H1 (cell line): ENCODE data around the gene CD300A. TPM values are rescaled to one million over a fixed set of nuclear protein-coding genes. Genes with fewer than 3 reads are reported as not detected.

ENCODE experiments used
- CTCF ChIA-PET: fragments of 300-600 bp; sonication (Branson Sonifier 250); formaldehyde crosslinking; loops from one replicate; lab custom pipeline; 2021; ENCODE audit not compliant: partially characterized antibody; lab: Charles Lee
- POLR2A ChIA-PET: fragments of 300-600 bp; sonication (Branson Sonifier 250); formaldehyde crosslinking; loops from one replicate; lab custom pipeline; 2021; ENCODE audit warnings: inconsistent platforms; ENCODE audit not compliant: partially characterized antibody; lab: Charles Lee
- DNase-seq, 2 experiments: peaks; one replicate each; pipeline versions ENCODE4 v3.0.0 to v3.0.0-alpha.2; 2010 to 2022; ENCODE audit warnings: low spot score in 2 of 2, low read depth in 1 of 2, mixed read lengths in 1 of 2
- FAIRE-seq: peaks from 2 replicates; lab custom pipeline; 2011; peaks lifted over from hg19 to GRCh38; lab: Jason Lieb, UNC
- H2AFZ ChIP-seq: 2 replicates; pipeline ENCODE4 v1.8.1; 2012; ENCODE audit warnings: low read length, inconsistent platforms
- H2AK5ac ChIP-seq: 2 replicates; pipeline ENCODE4 v1.6.1; 2013; ENCODE audit warnings: low read depth, low read length
- H2BK120ac ChIP-seq: replicated peaks from 2 replicates; pipeline ENCODE3; 2013; ENCODE audit warnings: low read depth, low read length, inconsistent platforms
- H2BK12ac ChIP-seq: 2 replicates; pipeline ENCODE4 v1.6.1; 2013; ENCODE audit warnings: low read depth, low read length
- H2BK15ac ChIP-seq: 2 replicates; pipeline ENCODE4 v1.6.1; 2013; ENCODE audit warnings: low read length
- H2BK20ac ChIP-seq: 2 replicates; pipeline ENCODE4 v1.6.1; 2013; ENCODE audit warnings: low read length
- H2BK5ac ChIP-seq: 2 replicates; pipeline ENCODE4 v1.6.1; 2013; ENCODE audit warnings: low read depth, low read length
- H3K14ac ChIP-seq: 2 replicates; pipeline ENCODE4 v1.6.1; 2013; ENCODE audit warnings: inconsistent platforms; ENCODE audit not compliant: insufficient read length
- H3K18ac ChIP-seq: 2 replicates; pipeline ENCODE4 v1.6.1; 2013; ENCODE audit warnings: low read length; ENCODE audit errors: extremely low read depth
- H3K23ac ChIP-seq: 2 replicates; pipeline ENCODE4 v1.6.1; 2013; ENCODE audit warnings: inconsistent platforms; ENCODE audit not compliant: insufficient read length
- H3K23me2 ChIP-seq: 2 replicates; pipeline ENCODE4 v1.6.1; 2013; ENCODE audit warnings: low read depth, low read length
- H3K27ac ChIP-seq: 2 replicates; pipeline ENCODE4 v1.6.1; 2011; ENCODE audit warnings: low read depth, low read length, inconsistent platforms
- H3K27me3 ChIP-seq, 4 experiments: replicated peaks in 1 of 4; 1 replicate in 1 of 4; 2 replicates in 3 of 4; pipeline versions ENCODE4 v1.6.1 to v1.8.1; 2011 to 2013; ENCODE audit warnings: low read length in 3 of 4, mild to moderate bottlenecking in 3 of 4, inconsistent platforms in 2 of 4, mixed read lengths in 2 of 4, moderate library complexity in 1 of 4; ENCODE audit not compliant: control insufficient read depth in 3 of 4, insufficient read depth in 3 of 4; ENCODE audit errors: extremely low read depth in 1 of 4
- H3K36me3 ChIP-seq, 4 experiments: 2 replicates each; pipeline versions ENCODE4 v1.6.1 to v1.8.1; 2011 to 2013; ENCODE audit warnings: mild to moderate bottlenecking in 4 of 4, low read length in 3 of 4, moderate library complexity in 2 of 4, control low read depth in 1 of 4, inconsistent platforms in 1 of 4; ENCODE audit not compliant: insufficient read depth in 4 of 4, control insufficient read depth in 2 of 4
- H3K4ac ChIP-seq: replicated peaks from 2 replicates; pipeline ENCODE3; 2013; ENCODE audit warnings: low read length, low read depth, mixed read lengths, inconsistent platforms; ENCODE audit not compliant: insufficient read length
- H3K4me1 ChIP-seq, 4 experiments: replicated peaks in 1 of 4; 1 replicate in 1 of 4; 2 replicates in 3 of 4; pipeline versions ENCODE4 v1.6.1 to v1.8.1; 2011 to 2013; ENCODE audit warnings: low read length in 3 of 4, inconsistent platforms in 2 of 4, mixed read lengths in 1 of 4; ENCODE audit not compliant: insufficient read depth in 4 of 4, control insufficient read depth in 3 of 4
- H3K4me2 ChIP-seq, 2 experiments: 2 replicates each; pipeline versions ENCODE4 v1.6.1 to v1.8.1; 2011 to 2013; ENCODE audit warnings: low read depth in 2 of 2, low read length in 2 of 2, control low read depth in 1 of 2, inconsistent platforms in 1 of 2, mild to moderate bottlenecking in 1 of 2; ENCODE audit not compliant: insufficient read depth in 1 of 2
- H3K4me3 ChIP-seq, 4 experiments: fragments of 200-600, 300-600 bp in 1 of 4; sonication (generic), shearing (Covaris generic), sonication (Bioruptor Twin) in 1 of 4; 2 replicates each; pipeline versions ENCODE4 v1.5.1 to v1.8.1; 2011 to 2016; ENCODE audit warnings: low read length in 4 of 4, low read depth in 3 of 4, control low read depth in 2 of 4, inconsistent platforms in 2 of 4, mild to moderate bottlenecking in 2 of 4, mixed read lengths in 1 of 4, moderate library complexity in 1 of 4; ENCODE audit not compliant: insufficient read depth in 2 of 4; ENCODE audit errors: extremely low read depth in 1 of 4
- H3K56ac ChIP-seq: replicated peaks from 2 replicates; pipeline ENCODE3; 2013; ENCODE audit warnings: low read depth, mild to moderate bottlenecking, mixed read lengths, low read length, inconsistent platforms; ENCODE audit not compliant: insufficient read length
- H3K79me1 ChIP-seq: 2 replicates; pipeline ENCODE4 v1.6.1; 2013; ENCODE audit warnings: low read depth, low read length, control low read depth
- H3K79me2 ChIP-seq, 2 experiments: 2 replicates each; pipeline versions ENCODE4 v1.6.1 to v1.8.1; 2012 to 2013; ENCODE audit warnings: low read length in 2 of 2, mild to moderate bottlenecking in 2 of 2, inconsistent platforms in 1 of 2; ENCODE audit not compliant: insufficient read depth in 2 of 2, control insufficient read depth in 1 of 2
- H3K9ac ChIP-seq, 4 experiments: replicated peaks in 1 of 4; 1 replicate in 1 of 4; 2 replicates in 3 of 4; pipeline versions ENCODE4 v1.6.1 to v1.8.1; 2011 to 2013; ENCODE audit warnings: low read depth in 3 of 4, low read length in 3 of 4, control low read depth in 2 of 4, mild to moderate bottlenecking in 2 of 4, moderate library complexity in 2 of 4, inconsistent platforms in 1 of 4; ENCODE audit errors: extremely low read depth in 1 of 4
- H3K9me3 ChIP-seq, 2 experiments: 2 replicates each; pipeline versions ENCODE4 v1.6.1 to v1.8.1; 2012 to 2013; ENCODE audit warnings: mild to moderate bottlenecking in 2 of 2, moderate library complexity in 2 of 2, control low read depth in 1 of 2, inconsistent platforms in 1 of 2, low read depth in 1 of 2, low read length in 1 of 2, mixed read lengths in 1 of 2; ENCODE audit not compliant: insufficient read depth in 2 of 2
- H4K20me1 ChIP-seq, 2 experiments: replicated peaks in 1 of 2; 2 replicates each; pipeline versions ENCODE3 to v1.8.1; 2011 to 2013; ENCODE audit warnings: inconsistent platforms in 2 of 2, low read length in 2 of 2, mild to moderate bottlenecking in 1 of 2; ENCODE audit not compliant: insufficient read depth in 2 of 2, control insufficient read depth in 1 of 2
- H4K5ac ChIP-seq: 2 replicates; pipeline ENCODE4 v1.6.1; 2013; ENCODE audit warnings: low read length, low read depth, mixed read lengths, inconsistent platforms; ENCODE audit not compliant: insufficient read length
- H4K8ac ChIP-seq: 2 replicates; pipeline ENCODE4 v1.8.0; 2013; ENCODE audit warnings: mild to moderate bottlenecking, moderate library complexity, low read length, inconsistent platforms; ENCODE audit not compliant: insufficient read depth; ENCODE audit errors: extremely low read depth
- H4K91ac ChIP-seq: replicated peaks from 2 replicates; pipeline ENCODE3; 2013; ENCODE audit warnings: low read length, mixed read lengths, inconsistent platforms; ENCODE audit not compliant: insufficient read length
- CEBPB ChIP-seq: IDR thresholded peaks from 2 replicates; pipeline ENCODE4 v1.6.1; 2012; ENCODE audit warnings: low read depth, low read length
- EGR1 ChIP-seq: IDR thresholded peaks from 2 replicates; pipeline ENCODE4 v1.6.1; 2011; ENCODE audit warnings: low read depth, low read length, borderline replicate concordance
- GABPA ChIP-seq: IDR thresholded peaks from 2 replicates; pipeline ENCODE4 v1.6.1; 2011; ENCODE audit warnings: mild to moderate bottlenecking, low read length, moderate library complexity, borderline replicate concordance; ENCODE audit not compliant: insufficient read depth
- GTF2F1 ChIP-seq: IDR thresholded peaks from 2 replicates; pipeline ENCODE4 v1.6.1; 2012; ENCODE audit warnings: low read depth, low read length, improper control_type of control experiment, borderline replicate concordance
- NANOG ChIP-seq: IDR thresholded peaks from 2 replicates; pipeline ENCODE4 v1.6.1; 2011; ENCODE audit warnings: low read length, low read depth, mild to moderate bottlenecking, inconsistent platforms; ENCODE audit not compliant: insufficient read depth, poor library complexity, severe bottlenecking
- RBBP5 ChIP-seq: IDR thresholded peaks from 2 replicates; pipeline ENCODE4 v1.7.1; 2012; ENCODE audit warnings: low read depth, mild to moderate bottlenecking, inconsistent platforms, low read length, moderate library complexity, borderline replicate concordance
- SUZ12 ChIP-seq: fragments of 200-600 bp; sonication (generic); IDR thresholded peaks from 2 replicates; pipeline ENCODE4 v1.6.1; 2012; ENCODE audit warnings: mild to moderate bottlenecking, inconsistent platforms, low read length, moderate library complexity, mixed read lengths
- WGBS, 2 experiments: shearing (Covaris generic) in 1 of 2; methylation state at CpG; one replicate each; pipeline versions ENCODE4 v1.1.6 to v1.1.7; 2013 to 2015; ENCODE audit warnings: low lambda C conversion rate in 2 of 2, mixed read lengths in 2 of 2, inconsistent platforms in 1 of 2, low coverage in 1 of 2, missing lambda C conversion rate in 1 of 2; ENCODE audit not compliant: insufficient replicate concordance in 2 of 2, insufficient coverage in 1 of 2, insufficient read length in 1 of 2; ENCODE audit errors: extremely low coverage in 1 of 2, missing lambda C conversion rate in 1 of 2; 5-methylcytosine and 5-hydroxymethylcytosine counted together
- polyA plus RNA-seq, 7 experiments: library from polyadenylated mRNA; depleted of rRNA in 3 of 7; stranded (reverse) in 5 of 7; unstranded in 2 of 7; fragments of >200 nt in 5 of 7; fragments of 200-250 nt in 2 of 7; gene quantifications; 1 replicate in 5 of 7; 2 replicates in 1 of 7; 4 replicates in 1 of 7; pipeline versions ENCODE4 v1.2.1 to v1.2.3, GENCODE V29; 2011 to 2013; ENCODE audit warnings: missing spikeins in 2 of 7, mixed read lengths in 2 of 7
- total RNA-seq: library from RNA; stranded (reverse); fragmentation: NEBNext Ultra II Directional; extraction: Animal tissue kit (Norgen Biotek cat#: 25700); gene quantifications from 2 replicates; pipeline ENCODE4 v1.2.1, GENCODE V29; 2021
- TF ChIP-seq, protein P1 (sequence below), 3 experiments: IDR thresholded peaks; 1 replicate in 2 of 3; 2 replicates in 1 of 3; pipeline versions ENCODE4 v1.5.1 to v1.6.1; 2011; ENCODE audit warnings: low read length in 3 of 3, mild to moderate bottlenecking in 3 of 3, inconsistent platforms in 2 of 3, low read depth in 1 of 3, moderate library complexity in 1 of 3; ENCODE audit not compliant: insufficient read depth in 1 of 3; ENCODE audit errors: control extremely low read depth in 1 of 3

Gene CD300A
- total and polyA plus RNA-seq, 2 of the 8 experiments (the other 6 are each of a cell fraction or from before 2014, with no cell fraction given): 0.52 to 1.3 TPM

DNA sequence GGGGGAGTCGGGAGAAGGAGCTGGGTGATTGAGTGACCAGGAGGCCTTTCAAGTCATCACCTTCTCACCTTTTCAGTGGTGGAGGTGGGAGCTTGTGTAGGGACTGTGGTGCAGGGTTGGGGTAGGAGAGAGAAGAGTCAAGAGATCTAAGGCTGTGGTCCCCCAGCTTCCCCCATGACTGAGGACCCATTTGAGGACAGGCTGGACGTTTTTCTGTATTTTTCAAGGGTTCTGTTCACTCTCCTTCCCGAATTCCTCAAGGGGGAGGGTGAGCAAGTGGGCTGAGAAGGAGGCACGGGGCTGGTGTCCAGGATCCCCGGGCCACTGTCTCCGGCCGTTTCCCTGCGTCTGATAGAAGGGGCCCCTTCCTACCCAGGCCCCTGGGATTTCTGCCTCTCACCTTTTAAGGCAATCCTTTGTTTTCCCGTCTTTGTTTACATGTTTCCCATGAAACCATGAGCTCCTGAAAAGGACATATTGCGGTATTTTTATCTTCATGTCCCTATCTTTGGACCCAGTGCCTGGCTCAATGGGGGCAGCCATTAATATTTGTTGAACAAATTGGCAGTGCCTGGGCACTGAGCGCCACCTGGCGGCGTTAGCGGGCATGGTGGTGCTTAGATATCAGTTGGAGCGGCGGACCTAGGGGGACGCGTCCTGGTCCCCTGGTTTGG, 9.2 kb upstream of the CD300A start:
- H4K8ac ChIP-seq: no peak overlapping the region
- H3K23ac ChIP-seq: no peak overlapping the region
- H3K14ac ChIP-seq: no peak overlapping the region
- 37% methylated on average over 18 of the region's 18 CpGs; no CpG with 5 or more reads in 1 of the 2 experiments for WGBS, 2 experiments
- no peaks in the 10 kb centered on the region for H3K79me1 ChIP-seq
- peak overlapping the region; percentile 45 for H2BK120ac ChIP-seq
- no peak overlapping the region for H3K4me3 ChIP-seq
- H3K79me2 ChIP-seq: no peaks in the 10 kb centered on the region
- H3K9ac ChIP-seq: no peak overlapping the region
- no peak overlapping the region for H3K4me2 ChIP-seq
- peak in 1 of 2 experiments; percentile 88 for DNase-seq
- no peaks in the 10 kb centered on the region for H3K36me3 ChIP-seq
- no peak overlapping the region for H3K4ac ChIP-seq
- H3K4me1 ChIP-seq: peaks cover 3 to 31% (median 25%) of the 10 kb centered on the region in 4 experiments
- peak overlapping the region; percentile 77; the same call in 1 of the 2 replicates for H2BK5ac ChIP-seq
- no peaks in the 10 kb centered on the region for H3K9me3 ChIP-seq
- no peak overlapping the region for H3K56ac ChIP-seq
- H4K91ac ChIP-seq: peak overlapping the region; percentile 82
- peak overlapping the region; percentile 72; the same call in 1 of the 2 replicates for H2BK20ac ChIP-seq
- peak; percentile 19 for FAIRE-seq
- H4K5ac ChIP-seq: peak overlapping the region; percentile 18
- H2AK5ac ChIP-seq: no peak overlapping the region; the same call in 1 of the 2 replicates
- H3K27ac ChIP-seq: no peak overlapping the region
- H3K18ac ChIP-seq: peak overlapping the region; percentile 32
- peak overlapping the region; percentile 50; the same call in 1 of the 2 replicates for H2BK12ac ChIP-seq
- H2BK15ac ChIP-seq: 0 out of 2 replicates have a peak overlapping the region, but pooled peaks have one; percentile 61
- H4K20me1 ChIP-seq: peaks cover 0 to 2% of the 10 kb centered on the region in 2 experiments
- ChIA-PET POLR2A (interaction anchor here (0.7 to 1.2 kb wide), 2 partner anchors 9 to 73 kb away, joined by 3 read pairs; no protein-coding TSS in a partner anchor), CTCF (interaction anchor here (0.6 to 8.2 kb wide), 45 partner anchors 8 to 279 kb away, joined by 3 to 93 read pairs (median 5); partner anchors contain the start of genes BTBD17, CD300A and CD300LB)
- H3K23me2 ChIP-seq: peaks cover 11% of the 10 kb centered on the region; the same call in 1 of the 2 replicates
- H2AFZ ChIP-seq: 0 out of 2 replicates have a peak overlapping the region, but pooled peaks have one; percentile 74
- peaks cover 0 to 14% (median 11%) of the 10 kb centered on the region in 4 experiments; a peak in 6 of 7 replicates for H3K27me3 ChIP-seq
- TF ChIP-seq NANOG (no peak), CEBPB (no peak), RBBP5 (no peak), SUZ12 (no peak), GTF2F1 (no peak), EGR1 (no peak), GABPA (no peak)
- TF ChIP-seq, protein P1, sequence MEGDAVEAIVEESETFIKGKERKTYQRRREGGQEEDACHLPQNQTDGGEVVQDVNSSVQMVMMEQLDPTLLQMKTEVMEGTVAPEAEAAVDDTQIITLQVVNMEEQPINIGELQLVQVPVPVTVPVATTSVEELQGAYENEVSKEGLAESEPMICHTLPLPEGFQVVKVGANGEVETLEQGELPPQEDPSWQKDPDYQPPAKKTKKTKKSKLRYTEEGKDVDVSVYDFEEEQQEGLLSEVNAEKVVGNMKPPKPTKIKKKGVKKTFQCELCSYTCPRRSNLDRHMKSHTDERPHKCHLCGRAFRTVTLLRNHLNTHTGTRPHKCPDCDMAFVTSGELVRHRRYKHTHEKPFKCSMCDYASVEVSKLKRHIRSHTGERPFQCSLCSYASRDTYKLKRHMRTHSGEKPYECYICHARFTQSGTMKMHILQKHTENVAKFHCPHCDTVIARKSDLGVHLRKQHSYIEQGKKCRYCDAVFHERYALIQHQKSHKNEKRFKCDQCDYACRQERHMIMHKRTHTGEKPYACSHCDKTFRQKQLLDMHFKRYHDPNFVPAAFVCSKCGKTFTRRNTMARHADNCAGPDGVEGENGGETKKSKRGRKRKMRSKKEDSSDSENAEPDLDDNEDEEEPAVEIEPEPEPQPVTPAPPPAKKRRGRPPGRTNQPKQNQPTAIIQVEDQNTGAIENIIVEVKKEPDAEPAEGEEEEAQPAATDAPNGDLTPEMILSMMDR (IDR thresholded peaks at IDR 0.05; ENCODE audit: control extremely low read depth in 1 of 3, insufficient read depth in 1 of 3, low read depth in 1 of 3, low read length in 3 of 3): peak; percentile 86 to 97 (median 86)
